ENCODE results near the gene DROSHA.

DNA sequence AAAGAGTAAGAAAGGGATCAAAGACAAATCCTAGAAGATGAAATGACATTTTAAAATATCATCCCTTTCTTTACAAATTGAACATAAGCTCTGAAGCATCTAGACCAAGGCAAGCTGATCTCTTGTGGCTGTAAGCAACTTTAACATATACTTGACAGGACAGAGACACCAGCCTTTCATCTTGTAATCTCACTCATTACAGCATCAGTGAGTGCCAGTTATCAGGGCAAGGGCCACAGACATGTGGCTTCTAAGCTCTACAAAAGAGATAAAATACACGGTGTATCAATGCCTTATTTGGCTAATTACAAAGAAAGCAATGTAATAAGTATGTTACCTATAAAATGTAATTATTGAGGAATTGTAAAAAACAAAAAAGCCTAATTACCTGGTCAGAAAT is 95.0 kb downstream of the DROSHA start:
- TF ChIP-seq, protein P1, sequence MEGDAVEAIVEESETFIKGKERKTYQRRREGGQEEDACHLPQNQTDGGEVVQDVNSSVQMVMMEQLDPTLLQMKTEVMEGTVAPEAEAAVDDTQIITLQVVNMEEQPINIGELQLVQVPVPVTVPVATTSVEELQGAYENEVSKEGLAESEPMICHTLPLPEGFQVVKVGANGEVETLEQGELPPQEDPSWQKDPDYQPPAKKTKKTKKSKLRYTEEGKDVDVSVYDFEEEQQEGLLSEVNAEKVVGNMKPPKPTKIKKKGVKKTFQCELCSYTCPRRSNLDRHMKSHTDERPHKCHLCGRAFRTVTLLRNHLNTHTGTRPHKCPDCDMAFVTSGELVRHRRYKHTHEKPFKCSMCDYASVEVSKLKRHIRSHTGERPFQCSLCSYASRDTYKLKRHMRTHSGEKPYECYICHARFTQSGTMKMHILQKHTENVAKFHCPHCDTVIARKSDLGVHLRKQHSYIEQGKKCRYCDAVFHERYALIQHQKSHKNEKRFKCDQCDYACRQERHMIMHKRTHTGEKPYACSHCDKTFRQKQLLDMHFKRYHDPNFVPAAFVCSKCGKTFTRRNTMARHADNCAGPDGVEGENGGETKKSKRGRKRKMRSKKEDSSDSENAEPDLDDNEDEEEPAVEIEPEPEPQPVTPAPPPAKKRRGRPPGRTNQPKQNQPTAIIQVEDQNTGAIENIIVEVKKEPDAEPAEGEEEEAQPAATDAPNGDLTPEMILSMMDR (IDR thresholded peaks at IDR 0.05 in 8 of 11, conservative IDR thresholded peaks at IDR 0.05 in 3 of 11): no peak
- TF ChIP-seq POLR2A (IDR thresholded peaks at IDR 0.05): no peak
- TF ChIP-seq POLR2AphosphoS5 (IDR thresholded peaks at IDR 0.05): no peak
